GM18502 (cell line): ENCODE results near the gene CYP4Z1.
"Not testable (repeated sequence)": the region's sequence is repeated elsewhere in the genome, so short reads cannot be mapped to it uniquely, and the experiment has no call there.

Experiments used
- ATAC-seq: cut with Tn5 transposase; IDR thresholded peaks from one replicate; pipeline ENCODE4 v1.9.1; 2021; ENCODE audit warnings: mild to moderate bottlenecking; ENCODE audit not compliant: unreplicated experiment, poor library complexity

CYP4Z1 gene

DNA sequence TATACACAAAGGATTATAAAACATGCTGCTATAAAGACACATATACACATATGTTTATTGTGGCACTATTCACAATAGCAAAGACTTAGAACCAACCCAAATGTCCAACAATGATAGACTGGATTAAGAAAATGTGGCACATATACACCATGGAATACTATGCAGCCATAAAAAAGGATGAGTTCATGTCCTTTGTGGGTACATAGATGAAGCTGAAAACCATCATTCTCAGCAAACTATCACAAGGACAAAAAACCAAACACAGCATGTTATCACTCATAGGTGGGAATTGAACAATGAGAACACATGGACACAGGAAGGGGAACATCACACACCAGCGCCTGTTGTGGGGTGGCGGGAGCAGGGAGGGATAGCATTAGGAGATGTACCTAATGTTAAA lies 60.0 kb downstream of the CYP4Z1 start:
- not testable (repeated sequence) for ATAC-seq

- no peak for ATAC-seq
Observed at GRCh38 chr1:47128221-47128620, 61.2 kb downstream of the CYP4Z1 start.

- not testable (repeated sequence) for ATAC-seq
Observed at GRCh38 chr1:47128854-47129253, 61.8 kb downstream of the CYP4Z1 start.

DNA sequence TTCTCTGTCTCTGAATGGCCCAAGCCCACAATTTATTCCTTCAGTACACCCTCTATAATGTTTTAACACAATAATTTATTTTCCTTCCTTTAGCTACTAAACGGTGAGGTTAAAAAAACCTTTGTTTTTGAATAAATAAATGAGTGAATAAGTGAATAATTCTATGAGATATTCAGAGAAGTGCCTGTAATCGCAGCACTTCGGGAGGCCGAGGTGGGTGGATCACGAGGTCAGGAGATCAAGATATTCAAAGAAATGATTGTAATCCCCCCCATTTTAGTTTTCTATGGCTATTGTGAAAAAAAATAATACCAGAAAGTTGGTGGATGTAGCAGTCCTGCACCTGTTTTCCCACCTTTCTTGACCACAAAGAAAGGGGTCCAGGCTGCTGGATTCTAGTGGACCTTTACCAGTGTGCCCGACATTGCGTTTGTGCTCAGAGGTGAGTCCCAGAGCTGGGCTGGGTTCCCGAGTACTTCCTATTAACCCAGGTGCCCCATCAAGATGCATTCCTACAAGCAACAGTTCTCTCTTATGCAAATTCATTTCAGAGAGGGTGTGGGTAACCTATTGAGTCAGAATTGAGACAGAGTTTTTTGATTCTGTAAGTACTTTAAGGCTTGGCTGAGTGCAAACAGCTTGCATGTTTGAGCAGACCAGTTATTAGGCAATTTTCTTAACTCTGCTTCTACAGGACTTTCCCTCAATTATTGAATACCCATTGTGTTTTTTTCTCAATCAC lies 62.6 kb downstream of the CYP4Z1 start:
- not testable (repeated sequence) for ATAC-seq

- not testable (repeated sequence) for ATAC-seq
Observed at GRCh38 chr1:47132665-47133064, 65.6 kb downstream of the CYP4Z1 start.

GRCh38 chr1:47137198-47137597 lies 70.2 kb downstream of the CYP4Z1 start, which contains the start of gene CYP4A22:
CYP4A22 (plus strand) TSS chr1:47137441; CDS start chr1:47137486, 45 bp downstream.
- ATAC-seq, result no peak

DNA sequence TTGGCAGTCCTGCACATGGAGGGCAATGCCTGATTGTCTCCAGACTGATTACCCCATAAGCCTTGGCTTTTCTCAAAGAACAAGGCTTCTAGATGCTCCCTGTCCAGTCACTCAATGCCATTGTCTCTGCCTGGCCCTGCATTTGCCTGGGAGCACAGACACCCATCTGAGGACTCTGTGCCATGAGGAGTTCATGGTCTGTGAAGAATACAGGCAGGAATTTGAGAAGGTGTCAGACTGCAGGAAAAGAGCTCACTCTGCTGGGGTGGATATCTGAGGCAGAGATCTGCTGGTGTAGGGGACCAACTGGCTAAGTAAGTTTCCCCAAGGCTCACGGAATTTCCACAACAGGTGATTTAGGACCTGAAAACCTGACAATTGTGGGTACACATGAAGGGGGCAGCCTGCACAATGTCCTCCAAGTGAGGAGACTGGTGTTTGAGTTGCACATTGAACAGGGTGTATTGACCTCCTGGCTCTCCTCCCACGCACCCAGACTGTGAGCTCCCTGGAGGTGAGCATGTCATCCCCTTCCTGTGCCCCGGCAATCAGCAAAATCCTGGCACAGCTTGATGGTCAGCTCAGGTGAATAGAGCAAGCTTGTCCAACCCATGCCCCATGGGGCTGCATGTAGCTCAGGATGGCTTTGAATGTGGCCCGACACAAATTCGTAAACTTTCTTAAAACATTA lies 71.0 kb downstream of the CYP4Z1 start:
- ATAC-seq, result no peak

DNA sequence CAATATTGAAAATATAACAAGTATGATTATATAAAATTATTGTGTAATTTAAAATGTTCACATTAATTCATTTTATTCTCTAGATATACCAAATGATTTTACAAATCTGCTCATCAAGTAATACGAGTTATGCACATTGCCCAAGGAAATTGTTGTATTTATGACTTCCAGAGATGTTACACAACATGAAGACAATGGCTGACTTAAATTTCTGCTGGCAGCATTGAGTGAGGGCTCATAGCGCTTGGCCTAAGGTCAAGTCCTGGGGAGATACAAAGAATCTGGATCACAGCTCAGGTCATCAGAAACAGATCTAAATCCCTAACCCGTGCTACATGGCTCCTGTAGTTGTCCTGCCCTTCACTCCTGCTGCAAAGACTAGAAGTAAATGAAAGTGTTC lies 73.3 kb downstream of the CYP4Z1 start:
- not testable (repeated sequence) for ATAC-seq

DNA sequence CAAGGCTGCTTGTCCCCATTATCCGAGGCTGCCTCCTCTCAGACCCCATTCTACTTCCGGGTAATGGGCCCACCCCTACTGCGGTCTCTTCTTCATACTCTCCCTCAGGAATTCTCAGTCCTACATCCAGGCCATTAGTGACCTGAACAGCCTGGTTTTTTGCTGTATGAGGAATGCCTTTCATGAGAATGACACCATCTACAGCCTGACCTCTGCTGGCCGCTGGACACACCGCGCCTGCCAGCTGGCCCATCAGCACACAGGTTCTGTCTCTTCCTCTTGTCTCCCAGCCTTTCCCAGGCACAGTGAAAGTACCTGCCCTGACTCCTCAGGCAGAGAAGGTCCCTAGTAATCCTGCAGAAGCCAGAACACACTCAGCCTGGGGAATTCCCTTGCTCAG lies 76.6 kb downstream of the CYP4Z1 start:
- ATAC-seq, result not testable (repeated sequence)

DNA sequence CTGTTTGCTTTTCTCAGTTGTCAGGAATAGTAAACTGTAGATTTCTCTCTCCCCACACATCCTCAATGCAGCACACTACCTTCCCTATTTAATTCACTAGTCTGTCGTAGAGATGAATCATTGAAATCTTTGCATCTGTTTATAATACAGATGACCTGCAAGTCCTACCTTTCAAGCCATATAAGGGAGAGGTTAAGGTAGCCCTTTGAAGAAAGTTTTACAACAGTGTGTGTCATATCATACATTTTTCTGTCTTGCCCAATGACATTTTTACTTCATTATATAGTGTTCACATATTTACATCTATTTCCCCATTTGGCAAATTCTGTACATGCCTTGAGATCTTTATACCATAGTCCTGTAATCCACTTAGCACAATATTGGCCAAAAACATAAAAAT lies 79.5 kb downstream of the CYP4Z1 start:
- ATAC-seq, result not testable (repeated sequence)

GRCh38 chr1:47147047-47147785 lies 80.2 kb downstream of the CYP4Z1 start:
- no peak for ATAC-seq

- not testable (repeated sequence) for ATAC-seq
Observed at GRCh38 chr1:47149162-47149561, 82.1 kb downstream of the CYP4Z1 start.

DNA sequence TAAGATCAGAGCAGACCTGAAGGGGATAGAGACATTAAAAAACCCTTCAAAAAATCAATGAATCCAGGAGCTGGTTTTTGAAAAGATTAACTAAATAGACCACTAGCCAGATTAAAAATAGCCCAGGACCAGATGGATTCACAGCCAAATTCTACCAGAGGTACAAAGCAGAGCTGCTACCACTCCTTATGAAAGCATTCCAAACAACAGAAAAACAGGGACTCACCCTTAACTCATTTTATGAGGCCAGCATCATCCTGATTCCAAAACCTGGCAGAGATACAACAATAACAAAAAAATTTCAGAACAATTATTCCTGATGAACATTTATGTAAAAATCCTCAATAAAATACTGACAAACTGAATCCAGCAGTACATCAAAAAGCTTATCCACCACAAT lies 89.4 kb downstream of the CYP4Z1 start:
- ATAC-seq, result not testable (repeated sequence)

DNA sequence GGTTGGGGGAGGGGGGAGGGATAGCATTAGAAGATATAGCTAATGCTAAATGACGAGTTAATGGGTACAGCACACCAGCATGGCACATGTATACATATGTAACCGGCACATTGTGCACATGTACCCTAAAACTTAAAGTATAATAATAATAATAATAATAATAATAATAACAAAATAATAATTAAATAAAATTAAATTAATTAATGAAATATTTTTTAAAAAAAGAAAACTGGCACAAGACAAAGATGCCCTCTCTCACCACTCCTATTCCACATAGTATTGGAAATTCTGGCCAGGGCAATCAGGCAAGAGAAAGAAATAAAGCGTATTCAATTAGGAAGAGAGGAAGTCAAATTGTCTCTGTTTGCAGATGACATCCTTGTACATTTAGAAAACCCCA lies 90.9 kb downstream of the CYP4Z1 start:
- not testable (repeated sequence) for ATAC-seq

DNA sequence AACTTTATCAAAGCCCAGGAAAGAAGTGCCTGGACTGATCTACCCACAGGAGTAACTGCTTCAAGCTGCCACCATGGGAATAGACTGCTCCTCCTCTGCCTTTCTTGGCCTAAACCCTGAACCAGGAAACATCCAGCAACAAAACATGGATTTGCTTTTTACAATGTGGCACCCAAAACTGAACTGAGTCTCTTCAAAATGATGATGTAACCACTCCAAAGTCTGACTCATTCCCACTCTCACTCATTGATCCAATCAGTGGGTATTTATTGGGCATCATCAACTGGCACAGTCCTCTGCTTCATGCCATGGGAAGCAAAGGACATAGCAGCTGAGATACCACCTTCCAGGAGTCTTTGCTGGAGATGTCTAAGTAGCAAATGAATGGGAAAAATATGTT lies 93.7 kb downstream of the CYP4Z1 start:
- ATAC-seq, result no peak

DNA sequence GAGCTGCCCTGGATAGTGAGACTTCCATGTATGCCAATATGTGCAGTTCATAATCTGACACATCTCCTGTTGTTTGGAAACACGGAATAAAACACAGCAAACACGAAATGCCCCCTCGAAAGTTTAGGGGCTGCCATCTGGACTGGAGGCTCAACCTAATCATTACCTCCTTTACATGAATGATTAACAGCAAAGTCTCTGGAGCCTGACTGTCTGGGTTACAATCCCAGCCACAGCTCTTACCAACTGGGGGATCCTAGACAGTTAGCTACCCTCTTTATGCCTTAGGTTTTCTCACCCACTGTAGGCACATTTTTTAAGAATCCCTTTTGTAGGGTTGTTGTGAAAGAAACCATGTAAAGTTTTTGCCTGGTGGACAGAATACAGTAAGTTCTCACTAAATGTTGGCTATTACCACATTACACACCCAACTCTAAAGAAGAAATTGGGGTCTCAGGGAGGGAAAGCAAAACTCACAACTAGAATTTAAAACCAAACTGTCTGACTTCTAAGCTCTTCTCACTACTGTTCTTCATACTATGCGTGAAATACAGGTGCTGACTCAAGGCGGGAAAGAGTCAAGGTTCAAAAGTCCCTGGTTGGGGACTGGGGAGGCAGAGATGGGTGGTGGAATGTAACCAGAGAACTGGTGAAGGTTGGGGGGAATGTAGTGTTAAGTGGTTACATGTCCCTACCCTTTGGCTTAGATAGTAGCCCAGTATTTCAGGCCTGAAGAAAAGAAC lies 94.4 kb downstream of the CYP4Z1 start:
- no peak for ATAC-seq

- no peak for ATAC-seq
Observed at GRCh38 chr1:47164552-47164951, 97.5 kb downstream of the CYP4Z1 start.
